Ovary (tissue), 9 donors: Measurements from ENCODE around the gene CLN6. TPM values are rescaled to one million over a fixed set of nuclear protein-coding genes. Genes with fewer than 3 reads are reported as not detected.
A peak's percentile ranks its signal among the peaks of the same experiment; 100 is the strongest.

Experiments used
- DNase-seq, 5 donors: peaks; one replicate each; pipeline ENCODE4 v3.0.0-alpha.2; 2019 to 2020
- H3K27ac ChIP-seq, 2 donors: fragments of 200-600 bp; one replicate each; pipeline versions ENCODE4 v1.5.1 to v1.8.0; 2019 to 2022
- H3K27me3 ChIP-seq: fragments of 200-600 bp; one replicate; pipeline ENCODE4 v1.8.0; 2022
- H3K36me3 ChIP-seq: fragments of 200-600 bp; sonication (generic); one replicate; pipeline ENCODE4 v1.5.1; 2019
- H3K4me1 ChIP-seq: one replicate; pipeline ENCODE4 v1.8.1; 2013; ENCODE audit warnings: mild to moderate bottlenecking, moderate library complexity; ENCODE audit not compliant: insufficient read depth
- H3K4me3 ChIP-seq: fragments of 200-600 bp; sonication (generic); one replicate; pipeline ENCODE4 v1.5.1; 2017
- H3K9me3 ChIP-seq, 2 donors: fragments of 200-600 bp in 1 of 2; sonication (generic) in 1 of 2; one replicate each; pipeline versions ENCODE4 v1.5.1 to v1.8.1; 2013 to 2019; ENCODE audit warnings: mild to moderate bottlenecking in 1 of 2, moderate library complexity in 1 of 2
- CTCF ChIP-seq, 3 donors: fragments of 450-650 bp in 2 of 3; fragments of 200-600 bp in 1 of 3; IDR thresholded peaks; one replicate each; pipeline versions ENCODE4 v1.5.1 to v1.8.0; 2016 to 2022; ENCODE audit warnings: antibody characterized with exemption in 3 of 3, mild to moderate bottlenecking in 1 of 3
- EP300 ChIP-seq: sonication (generic); formaldehyde crosslinking; IDR thresholded peaks from one replicate; pipeline ENCODE4 v1.6.1; 2017; ENCODE audit warnings: antibody characterized with exemption
- POLR2A ChIP-seq: fragments of 450-650 bp; IDR thresholded peaks from one replicate; pipeline ENCODE4 v1.6.1; 2017; ENCODE audit warnings: antibody characterized with exemption, mild to moderate bottlenecking, moderate library complexity
- WGBS, 3 donors: extraction: QIAGEN DNeasy Blood & Tissue Kit in 1 of 3; methylation state at CpG; one replicate each; pipeline versions ENCODE4 v1.1.5 to v1.1.7; 2013 to 2017; 5-methylcytosine and 5-hydroxymethylcytosine counted together
- intact Hi-C, 4 donors: fragments of 100-400 bp; cut with DNase I; formaldehyde crosslinking; loops; one replicate each; pipeline versions ENCODE4 v1.11.0 to v1.15.1; 2022 to 2023
- polyA plus RNA-seq, 2 donors: library from polyadenylated mRNA; stranded (reverse); fragments of 200-250 nt in 1 of 2; fragments of 350-450 nt in 1 of 2; fragmentation: Illumina TruSeq in 1 of 2; extraction: RNeasy Lipid Tissue Mini Kit (QIAGEN cat#74804) in 1 of 2; gene quantifications; one replicate each; pipeline ENCODE4 v1.2.3, GENCODE V29; 2013 to 2014
- total RNA-seq, 7 donors: library from RNA; depleted of rRNA in 2 of 7; stranded (reverse); fragments of >200 nt in 2 of 7; fragmentation: NEBNext Ultra II Directional in 3 of 7; extraction: Animal tissue kit (Norgen Biotek cat#: 25700) in 3 of 7; gene quantifications; one replicate each; pipeline versions ENCODE4 v1.1.0 to v1.2.4, GENCODE V29; 2016 to 2023
- donor health status: DM: no; HTN: no; CAD: no; lungs with moderate emphysema.
- donor health status: DM: no; HTN: no; CAD: no.
- donor health status: Bipolar disorder and iron deficiency.
- donor health status: DM: yes; HTN: yes; CAD: no.
- donor health status: DM: no; HTN: no; CAD: no.
- donor health status: DM: yes; HTN: yes; CAD: no.

Gene CLN6
- total and polyA plus RNA-seq, 9 donors = 6.3 to 21.8 (median 12.0) TPM

- H3K36me3 ChIP-seq = no peaks in the 10 kb centered on the region
- no peak overlapping the region for H3K27ac ChIP-seq
- intact Hi-C loops = no loop called here
- whole genome bisulfite sequencing, 3 donors = 70 to 82% (median 75%) methylated on average over 1 of the region's 1 CpG
- DNase-seq = no peak
- TF ChIP-seq EP300 (no peak), CTCF (IDR thresholded peaks at IDR 0.05) (no peak), POLR2A (no peak)
- H3K4me3 ChIP-seq = no peak overlapping the region
- no peaks in the 10 kb centered on the region for H3K9me3 ChIP-seq
- H3K27me3 ChIP-seq = no peaks in the 10 kb centered on the region
- peaks cover 5% of the 10 kb centered on the region for H3K4me1 ChIP-seq
These were observed 43.3 kb upstream of the CLN6 start for GRCh38 chr15:68272721-68273271.

GRCh38 chr15:68271854-68272471 is 42.4 kb upstream of the CLN6 start:
- Histone ChIP-seq H3K4me1 (peaks cover 5% of the 10 kb centered on the region), H3K27ac (peak overlapping the region; percentile 15 to 19), H3K9me3 (no peaks in the 10 kb centered on the region), H3K27me3 (no peaks in the 10 kb centered on the region), H3K36me3 (no peaks in the 10 kb centered on the region), H3K4me3 (no peak overlapping the region)
- intact Hi-C loops = no loop called here
- 16 to 21% (median 20%) methylated on average over 11 of the region's 11 CpGs for WGBS, 3 donors
- DNase-seq = peak in 4 of 5 donors; percentile 31 to 45 (median 38)
- TF ChIP-seq POLR2A (peak; percentile 9), EP300 (no peak), CTCF (IDR thresholded peaks at IDR 0.05) (no peak)

- H3K27ac ChIP-seq = no peak overlapping the region
- no peak overlapping the region for H3K4me3 ChIP-seq
- H3K9me3 ChIP-seq = no peaks in the 10 kb centered on the region
- no peak for TF ChIP-seq CTCF (IDR thresholded peaks at IDR 0.05)
- no peak for TF ChIP-seq POLR2A
- intact Hi-C loops = no loop called here
- peaks cover 2% of the 10 kb centered on the region for H3K27me3 ChIP-seq
- no peak for DNase-seq
- no peaks in the 10 kb centered on the region for H3K36me3 ChIP-seq
- H3K4me1 ChIP-seq = peaks cover 2% of the 10 kb centered on the region
- 7 to 16% (median 8%) methylated on average over 3 of the region's 3 CpGs for WGBS, 3 donors
These were observed 38.9 kb upstream of the CLN6 start for GRCh38 chr15:68268405-68268804.

GRCh38 chr15:68265674-68266073 is 36.1 kb upstream of the CLN6 start:
- Histone ChIP-seq H3K4me3 (no peak overlapping the region), H3K27ac (no peak overlapping the region), H3K4me1 (no peaks in the 10 kb centered on the region), H3K9me3 (no peaks in the 10 kb centered on the region), H3K27me3 (peaks cover 3% of the 10 kb centered on the region), H3K36me3 (no peaks in the 10 kb centered on the region)
- TF ChIP-seq EP300 = no peak
- TF ChIP-seq CTCF (IDR thresholded peaks at IDR 0.05) = no peak
- WGBS, 3 donors = 91 to 93% (median 92%) methylated on average over 3 of the region's 3 CpGs
- no peak for DNase-seq
- intact Hi-C loops = no loop called here
